ENCODE measurements around the gene PTP4A2. TPM values are rescaled to one million over a fixed set of nuclear protein-coding genes. Genes with fewer than 3 reads are reported as not detected.
A peak's percentile ranks its signal among the peaks of the same experiment; 100 is the strongest.

The PTP4A2 gene
- total and polyA plus RNA-seq, 2 of the 13 experiments (the other 11 are each of a cell fraction or from before 2014, with no cell fraction given) = 173 to 225 TPM

- TF ChIP-seq TMF1 (CRISPR knock-in tag; IDR thresholded peaks at IDR 0.05; ENCODE audit: low read depth) = no peak
Observed at GRCh38 chr1:31959521-31960340, 21.6 kb upstream of the PTP4A2 start (continued).

- Histone ChIP-seq H3K9ac (ENCODE audit: insufficient read depth, low read depth, low read length) (no peak overlapping the region), H3K36me3 (replicated peaks in 1 of 2; ENCODE audit: control insufficient read depth in 1 of 2, insufficient read depth in 2 of 2, low read length in 2 of 2) (no peaks in the 10 kb centered on the region), H4K20me1 (ENCODE audit: insufficient read depth, low read length) (no peaks in the 10 kb centered on the region), H3K4me1 (ENCODE audit: insufficient read depth, low read length) (peaks cover 31% of the 10 kb centered on the region), H3K27me3 (ENCODE audit: control insufficient read depth in 1 of 2, insufficient read depth in 2 of 2, low read length in 2 of 2) (no peaks in the 10 kb centered on the region; a peak in 1 of 5 replicates), H3K27ac (ENCODE audit: extremely low read length, insufficient read depth, low read length) (no peak overlapping the region), H3K9me3 (ENCODE audit: low read length) (no peaks in the 10 kb centered on the region), H3K79me2 (ENCODE audit: insufficient read depth, low read length) (no peaks in the 10 kb centered on the region), H2AFZ (ENCODE audit: low read length) (no peak overlapping the region), H3K4me2 (ENCODE audit: low read depth, low read length) (no peak overlapping the region), H3K4me3 (replicated peaks in 1 of 3; ENCODE audit: insufficient read depth in 1 of 3, low read depth in 2 of 3, low read length in 3 of 3) (no peak overlapping the region)
- intact Hi-C loops (cut with micrococcal nuclease; ENCODE audit: unreplicated experiment) = loop anchor here (2.0 kb wide), 1 partner anchor 145 kb away; no protein-coding TSS in a partner anchor
- POLR2A ChIA-PET = interaction anchor here (0.7 kb wide), 1 partner anchor 384 kb away, joined by 4 read pairs; no protein-coding TSS in a partner anchor
- no TSS peak for BruUV-seq (replicated peaks)
- in situ Hi-C loops (cut with HindIII; ENCODE audit: extremely low pct_ligation_motif_present, low pct_unique_long_range_greater_than_20kb) = loop anchor here (5.0 kb wide), 1 partner anchor 141 kb away; the partner anchor contains the start of gene SPOCD1
- ATAC-seq (no peak), DNase-seq (ENCODE audit: low spot score) (no peak), FAIRE-seq (no peak)
- CTCF ChIA-PET (ENCODE audit: low intra/inter-chr PET ratio, low total read pairs) = no interaction called here
- no peak for TF ChIP-seq ZNF792 (CRISPR knock-in tag; IDR thresholded peaks at IDR 0.05)
- TF ChIP-seq, protein P1, sequence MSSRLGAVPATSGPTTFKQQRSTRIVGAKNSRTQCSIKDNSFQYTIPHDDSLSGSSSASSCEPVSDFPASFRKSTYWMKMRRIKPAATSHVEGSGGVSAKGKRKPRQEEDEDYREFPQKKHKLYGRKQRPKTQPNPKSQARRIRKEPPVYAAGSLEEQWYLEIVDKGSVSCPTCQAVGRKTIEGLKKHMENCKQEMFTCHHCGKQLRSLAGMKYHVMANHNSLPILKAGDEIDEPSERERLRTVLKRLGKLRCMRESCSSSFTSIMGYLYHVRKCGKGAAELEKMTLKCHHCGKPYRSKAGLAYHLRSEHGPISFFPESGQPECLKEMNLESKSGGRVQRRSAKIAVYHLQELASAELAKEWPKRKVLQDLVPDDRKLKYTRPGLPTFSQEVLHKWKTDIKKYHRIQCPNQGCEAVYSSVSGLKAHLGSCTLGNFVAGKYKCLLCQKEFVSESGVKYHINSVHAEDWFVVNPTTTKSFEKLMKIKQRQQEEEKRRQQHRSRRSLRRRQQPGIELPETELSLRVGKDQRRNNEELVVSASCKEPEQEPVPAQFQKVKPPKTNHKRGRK (CRISPR knock-in tag; IDR thresholded peaks at IDR 0.05) = peak; percentile 75; the same call in 1 of the 2 replicates
- WGBS (ENCODE audit: low lambda C conversion rate) = 51% methylated on average over 9 of the region's 9 CpGs
Observed at GRCh38 chr1:31957701-31958674, 19.8 kb upstream of the PTP4A2 start.

Measured in HepG2 (cell line).